ENCODE results near the gene GPSM3. TPM values are rescaled to one million over a fixed set of nuclear protein-coding genes. Genes with fewer than 3 reads are reported as not detected.

Gene GPSM3
- polyA plus RNA-seq, 1 donor, result 9.9 TPM

DNA sequence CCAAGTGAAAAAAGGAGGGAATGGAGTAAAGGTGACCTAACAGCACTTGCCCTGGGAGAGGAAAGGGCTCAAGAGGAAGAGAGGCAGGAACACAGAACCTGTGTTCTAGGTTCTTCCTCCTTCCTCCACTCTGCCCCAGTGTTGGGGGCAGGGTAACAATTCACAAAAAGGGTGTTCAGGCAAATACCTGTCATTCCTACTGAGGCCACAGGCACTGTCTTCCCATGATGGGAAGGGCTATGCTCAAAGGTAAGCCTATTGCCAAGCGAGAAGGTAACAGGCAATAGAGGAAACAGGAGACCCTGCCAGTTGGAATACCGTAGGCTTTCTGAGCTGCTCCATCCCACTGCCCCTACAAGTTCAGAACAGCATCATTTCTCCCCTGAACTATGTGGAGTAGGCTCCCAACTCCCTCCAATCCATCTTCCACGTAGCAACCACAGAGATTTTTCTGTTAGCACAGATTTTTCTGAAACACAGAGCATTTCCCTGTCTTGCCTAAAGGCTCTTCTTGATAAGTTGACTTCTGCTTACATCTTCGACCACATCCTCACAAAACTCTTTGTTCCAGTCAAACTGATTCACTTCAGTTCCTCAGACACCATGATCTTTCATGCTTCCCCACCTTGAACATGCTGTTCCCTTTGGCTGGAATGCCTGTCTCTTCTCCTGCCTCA lies 19.3 kb downstream of the GPSM3 start:
- DNase-seq, result no peak

GRCh38 chr6:32171234-32171633 lies 21.2 kb downstream of the GPSM3 start:
- DNase-seq, result no peak

DNA sequence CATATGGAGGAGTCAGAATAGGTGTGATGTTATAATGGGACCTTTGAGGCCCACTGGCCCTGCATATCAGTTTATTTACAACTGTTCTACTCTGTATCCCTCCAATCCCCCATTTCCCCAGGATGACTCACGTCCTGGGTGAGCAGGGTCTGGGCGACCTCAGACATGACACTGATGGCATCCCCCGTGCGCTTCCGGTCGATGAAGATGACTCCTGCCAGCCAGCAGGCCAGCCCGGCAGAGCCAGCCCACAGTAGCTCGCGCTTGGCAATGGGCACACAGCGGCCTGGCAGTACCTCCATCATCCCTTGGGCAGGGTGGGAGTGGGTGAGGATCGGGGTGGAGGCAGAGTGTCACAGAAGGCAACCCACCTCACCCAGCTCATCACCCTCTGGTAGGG lies 22.1 kb downstream of the GPSM3 start:
- no peak for DNase-seq

DNA sequence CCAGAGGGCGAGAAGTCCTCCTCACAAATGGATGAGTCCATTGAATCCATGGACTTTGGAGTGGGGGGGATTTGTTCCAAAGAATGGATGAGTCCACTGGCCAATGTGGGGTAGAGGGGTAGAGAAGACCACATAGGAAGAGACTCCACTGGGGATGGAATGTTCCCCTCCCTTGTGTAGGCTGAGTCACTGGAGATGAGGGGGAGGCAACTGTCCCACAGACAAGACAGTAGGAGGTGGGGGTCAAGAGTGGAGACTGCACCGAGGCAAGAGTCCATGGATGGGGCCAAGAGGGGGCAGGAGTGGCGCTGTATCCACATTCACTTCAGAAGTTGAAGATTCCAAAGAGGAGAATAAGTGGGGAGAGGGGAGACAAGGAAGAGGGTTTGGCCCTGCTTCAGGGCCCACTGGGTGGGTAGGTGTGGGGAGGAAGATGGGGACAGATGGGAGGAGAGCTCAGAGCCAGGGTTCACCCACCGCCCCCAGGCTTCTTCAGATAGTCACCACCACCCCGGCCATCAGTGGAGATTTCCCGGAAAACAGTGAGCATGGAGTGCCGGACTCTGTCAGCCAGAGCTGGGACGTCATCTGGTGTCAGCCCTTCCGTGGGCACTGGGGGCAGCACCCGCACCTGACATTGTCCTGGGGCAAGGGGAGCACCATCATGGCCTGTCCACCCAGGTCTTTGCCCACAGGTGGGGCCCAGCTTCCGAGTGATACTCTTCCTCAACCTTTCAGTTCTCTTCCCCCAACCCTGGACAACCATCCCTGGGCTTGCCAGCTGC lies 23.4 kb downstream of the GPSM3 start:
- no peak for DNase-seq

DNA sequence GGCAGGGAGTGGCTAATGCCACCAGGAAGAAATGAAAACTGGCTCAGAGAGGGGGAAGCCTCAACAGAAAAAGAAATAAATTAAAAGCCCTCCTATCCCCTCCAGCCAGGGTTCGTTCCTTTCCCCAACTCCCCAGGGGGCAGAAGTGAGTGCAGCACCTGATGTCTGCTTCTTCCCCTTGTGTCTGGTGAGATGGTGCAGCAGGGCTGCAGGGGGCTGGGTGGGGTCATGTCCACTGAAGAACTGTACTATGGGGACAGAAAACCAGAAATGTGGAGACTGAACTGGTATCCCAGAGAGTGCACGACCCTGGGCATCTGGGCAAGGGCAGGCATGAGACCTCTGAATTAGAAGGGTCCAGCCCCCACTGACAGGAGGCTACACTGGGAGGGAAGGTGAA lies 24.1 kb downstream of the GPSM3 start:
- no peak for DNase-seq

DNA sequence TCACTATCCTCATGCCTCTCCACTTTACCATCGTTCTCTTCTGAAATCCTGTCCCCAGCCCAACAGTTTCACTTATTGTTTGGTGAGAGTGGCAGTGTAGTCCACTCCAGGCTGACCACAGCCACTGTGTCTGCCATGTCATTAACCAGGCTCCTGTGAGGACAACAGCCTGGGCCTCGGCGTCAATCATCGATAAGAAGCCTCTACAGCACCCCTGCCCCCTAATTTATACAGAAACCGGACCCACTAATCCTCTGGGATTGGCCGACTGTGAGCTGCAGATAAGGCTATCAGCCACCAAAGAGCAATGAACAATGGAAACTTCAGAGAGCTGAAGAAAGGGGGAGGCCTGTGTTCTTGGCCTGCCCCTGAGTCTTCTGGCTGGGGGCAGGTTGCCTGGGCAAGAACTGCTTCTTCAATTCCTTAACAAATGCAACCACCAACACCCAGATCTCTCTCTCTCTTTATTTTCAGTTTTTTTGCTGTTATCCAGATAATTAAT lies 24.6 kb downstream of the GPSM3 start:
- no peak for DNase-seq

GRCh38 chr6:32167154-32167760 lies 25.2 kb downstream of the GPSM3 start:
- no peak for DNase-seq

DNA sequence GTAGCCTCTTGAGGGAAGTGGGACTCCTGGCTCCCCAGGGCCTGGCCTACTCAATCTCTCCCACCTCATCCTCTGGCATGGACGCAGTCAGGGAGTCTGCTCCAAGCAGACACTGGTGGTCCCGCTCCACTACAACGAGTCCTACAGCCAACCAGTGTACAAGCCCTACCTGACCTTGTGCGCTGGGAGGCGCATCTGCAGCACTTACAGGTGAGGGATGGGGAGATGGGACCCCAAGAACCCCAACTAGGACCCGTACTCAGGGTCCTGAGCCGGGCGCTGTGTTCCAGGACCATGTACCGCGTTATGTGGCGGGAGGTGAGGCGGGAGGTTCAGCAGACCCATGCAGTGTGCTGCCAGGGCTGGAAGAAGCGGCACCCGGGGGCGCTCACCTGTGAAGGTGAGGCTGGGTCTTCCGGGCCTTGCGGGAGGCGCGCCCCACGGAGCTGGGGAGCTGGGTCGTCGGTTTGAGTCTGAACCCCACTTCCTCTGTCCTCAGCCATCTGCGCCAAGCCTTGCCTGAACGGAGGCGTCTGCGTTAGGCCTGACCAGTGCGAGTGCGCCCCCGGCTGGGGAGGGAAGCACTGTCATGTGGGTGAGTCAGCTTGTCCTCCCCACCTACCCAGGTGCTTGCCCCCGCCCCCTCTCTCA lies 25.9 kb downstream of the GPSM3 start:
- DNase-seq, result no peak

DNA sequence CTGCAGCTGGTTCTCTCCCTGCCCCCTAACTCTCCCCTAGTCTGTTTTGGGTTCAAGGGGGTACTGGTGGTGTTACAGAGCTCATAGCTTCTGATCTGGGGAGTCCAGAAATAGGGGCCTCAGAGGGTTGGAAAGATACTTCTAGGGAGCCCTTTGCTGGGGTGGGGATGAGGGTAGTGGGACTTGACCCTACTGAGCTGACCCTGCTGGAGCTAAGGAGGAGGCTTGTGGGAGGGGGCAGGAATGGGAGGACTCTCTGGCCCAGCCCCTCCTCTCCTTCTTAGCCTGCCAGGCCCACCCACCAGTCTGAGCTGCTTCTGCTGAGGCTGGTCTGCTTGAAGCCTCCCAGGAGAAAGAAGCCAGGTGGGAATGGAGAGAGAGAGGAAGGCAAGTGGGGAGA lies 28.1 kb downstream of the GPSM3 start, which contains the start of gene EGFL8:
TSS of gene EGFL8 (plus strand) at position 301 of the 400 bp plus-strand sequence. CDS start 1,571 bp downstream, outside the sequence.
- DNase-seq, result no peak

GRCh38 chr6:32163559-32164258 lies 28.7 kb downstream of the GPSM3 start:
- no peak for DNase-seq

DNA sequence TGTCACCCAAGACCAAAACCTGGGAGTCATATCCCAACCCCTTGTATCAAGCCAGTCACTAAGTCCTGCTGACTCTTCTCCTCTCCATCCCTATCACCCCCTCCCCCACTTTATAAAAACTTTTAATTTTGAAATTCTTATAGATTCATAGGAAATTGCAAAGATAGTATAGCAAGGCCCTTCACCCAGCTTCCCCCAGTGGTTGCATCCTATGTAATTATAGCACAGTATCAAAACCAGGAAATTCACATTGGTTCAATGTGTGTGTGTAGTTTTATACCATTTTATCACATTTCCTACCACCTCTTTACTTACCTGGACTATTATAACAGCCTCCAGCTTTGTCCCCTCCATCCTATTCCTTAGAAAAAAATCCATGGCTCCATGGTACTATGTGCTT lies 34.4 kb downstream of the GPSM3 start:
- DNase-seq, result no peak

DNA sequence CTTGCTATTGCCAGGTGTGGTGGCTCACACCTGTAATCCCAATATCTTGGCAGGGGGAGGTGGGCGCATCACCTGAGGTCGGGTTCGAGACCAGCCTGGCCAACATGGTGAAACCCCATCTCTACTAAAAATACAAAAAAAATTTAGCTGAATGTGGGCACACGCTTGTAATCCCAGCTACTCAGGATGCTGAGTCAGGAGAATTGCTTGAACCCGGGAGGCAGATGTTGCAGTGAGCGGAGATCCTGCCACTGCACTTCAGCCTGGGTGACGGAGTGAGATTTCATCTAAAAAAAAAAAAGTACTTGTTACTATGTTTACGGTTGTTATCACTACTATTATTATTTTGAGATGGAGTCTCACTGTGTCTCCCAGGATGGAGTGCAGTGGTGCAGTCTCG lies 35.6 kb downstream of the GPSM3 start:
- DNase-seq, result no peak

GRCh38 chr6:32154514-32155161 lies 37.8 kb downstream of the GPSM3 start:
- peak; percentile 76 for DNase-seq

DNA sequence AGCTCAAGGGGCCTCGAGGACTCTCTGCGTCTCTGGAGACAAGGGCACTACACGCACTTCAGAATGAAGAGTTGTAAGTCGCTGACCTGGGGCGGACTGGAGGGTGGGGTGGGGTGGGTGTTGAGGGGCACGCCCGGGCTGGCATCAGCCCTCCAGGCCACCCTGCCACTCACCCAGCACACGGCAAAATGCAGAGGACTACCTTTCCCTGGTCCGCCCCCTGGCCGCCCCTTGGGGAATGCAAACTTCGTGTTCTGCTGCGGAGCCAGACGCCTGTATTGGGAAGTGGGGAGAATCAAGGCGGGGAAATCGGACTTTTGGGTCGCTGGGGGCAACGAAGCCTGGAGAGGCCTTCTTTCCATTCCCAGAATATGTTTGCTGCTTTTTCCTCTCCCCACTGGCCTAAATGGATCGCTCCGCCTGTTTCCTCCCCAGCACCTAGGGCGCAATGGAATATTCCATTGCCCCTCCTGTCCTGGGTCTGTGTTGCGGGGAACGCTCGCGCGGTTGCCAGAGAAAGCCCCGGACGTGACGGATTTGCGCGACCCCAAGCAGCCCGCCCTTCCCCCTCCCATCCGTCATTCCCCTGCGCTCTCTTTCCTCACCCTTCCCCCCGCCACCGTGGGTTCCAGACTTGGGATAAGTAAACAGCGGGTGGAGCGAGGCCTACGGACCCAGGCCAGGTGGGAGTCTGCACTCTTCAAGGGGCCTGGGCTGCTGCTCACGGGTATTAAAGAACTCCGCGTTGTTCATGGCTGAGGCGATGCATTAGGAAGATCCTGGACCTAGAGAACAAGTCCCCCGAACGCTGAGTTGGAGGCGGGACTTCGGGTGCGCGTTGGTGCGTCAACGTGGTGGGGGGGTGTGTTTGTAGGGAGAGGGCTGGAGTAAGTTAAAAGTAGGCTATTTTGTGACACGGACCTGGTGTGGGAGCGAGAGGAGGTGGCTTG lies 38.6 kb downstream of the GPSM3 start, which contains the start of gene PPT2:
TSS of gene PPT2 (plus strand) at position 578 of the 950 bp plus-strand sequence. CDS start 454 bp downstream, outside the sequence.
- DNase-seq, result peak; percentile 97

GRCh38 chr6:32152769-32153563 lies 39.5 kb downstream of the GPSM3 start:
- no peak for DNase-seq

- no peak for DNase-seq
Observed at GRCh38 chr6:32151863-32152768, 40.3 kb downstream of the GPSM3 start, which contains the start of gene PRRT1. Gene PRRT1, minus strand, starts transcription at chr6:32151939. Its CDS starts 112 bp downstream, at chr6:32151827.

GRCh38 chr6:32151181-32151862 lies 41.1 kb downstream of the GPSM3 start:
- no peak for DNase-seq

Measured in hindlimb muscle (tissue), 1 donor.